Activated CD4-positive, CD25-positive, alpha-beta regulatory T cell treated with anti-CD3 and anti-CD28 coated beads, Interleukin-2, amount 50 U/mL, for 16 hours (primary cell): ENCODE results near the gene RRAGD.

ENCODE experiments used
- DNase-seq: peaks from one replicate; pipeline ENCODE4 v3.0.0-alpha.2; 2020; ENCODE audit warnings: low read depth, low spot score

The RRAGD gene, protein sequence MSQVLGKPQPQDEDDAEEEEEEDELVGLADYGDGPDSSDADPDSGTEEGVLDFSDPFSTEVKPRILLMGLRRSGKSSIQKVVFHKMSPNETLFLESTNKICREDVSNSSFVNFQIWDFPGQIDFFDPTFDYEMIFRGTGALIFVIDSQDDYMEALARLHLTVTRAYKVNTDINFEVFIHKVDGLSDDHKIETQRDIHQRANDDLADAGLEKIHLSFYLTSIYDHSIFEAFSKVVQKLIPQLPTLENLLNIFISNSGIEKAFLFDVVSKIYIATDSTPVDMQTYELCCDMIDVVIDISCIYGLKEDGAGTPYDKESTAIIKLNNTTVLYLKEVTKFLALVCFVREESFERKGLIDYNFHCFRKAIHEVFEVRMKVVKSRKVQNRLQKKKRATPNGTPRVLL

DNA sequence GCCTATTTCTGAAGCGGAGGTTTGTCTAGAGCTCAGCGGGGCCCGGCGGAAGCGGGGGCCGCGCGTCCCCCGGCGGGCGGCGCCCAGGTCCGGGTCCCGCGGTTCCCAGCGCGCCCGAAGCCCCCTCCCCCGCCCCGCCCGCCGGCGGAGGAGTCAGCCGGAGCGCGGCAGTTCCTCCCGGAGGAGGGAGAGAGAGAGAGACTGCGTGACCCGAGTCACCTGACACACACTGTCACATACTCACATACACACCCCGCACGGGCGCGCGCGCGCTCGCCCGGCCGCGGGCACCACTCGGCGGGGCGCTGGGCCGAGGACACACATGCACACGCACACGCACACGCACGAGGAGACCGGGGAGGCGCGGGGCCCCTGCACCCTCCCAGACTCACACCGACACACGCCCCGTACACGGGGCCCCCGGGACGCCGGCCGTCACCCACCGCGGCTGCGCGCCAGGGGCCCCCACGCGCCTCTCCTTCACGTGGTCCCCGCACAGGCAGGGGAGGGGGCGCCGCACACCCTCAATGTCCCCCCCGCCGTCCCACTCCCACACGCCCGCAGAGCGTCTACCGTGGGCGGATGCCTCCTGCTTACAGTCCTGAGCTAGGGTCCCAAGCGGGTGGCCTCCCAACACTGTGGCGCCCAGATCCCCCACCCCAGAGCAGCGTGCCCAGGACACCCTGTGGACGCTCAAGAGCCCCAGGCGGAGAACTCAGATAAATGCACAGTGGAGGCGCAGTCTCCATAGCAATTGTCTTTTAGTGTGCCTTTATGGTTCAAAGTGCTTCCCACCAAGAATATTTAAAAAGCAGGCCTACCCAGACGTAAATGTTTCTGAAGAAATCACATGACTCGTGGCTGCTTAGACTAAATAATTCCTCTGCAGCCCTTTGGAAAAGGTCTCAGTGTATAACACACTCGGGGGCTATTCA is at the start of gene RRAGD:
Gene RRAGD (minus strand): TSS at position 203 of the 935 bp plus-strand sequence. CDS start 280 bp downstream, outside the sequence.
- DNase-seq = peak; percentile 28

DNA sequence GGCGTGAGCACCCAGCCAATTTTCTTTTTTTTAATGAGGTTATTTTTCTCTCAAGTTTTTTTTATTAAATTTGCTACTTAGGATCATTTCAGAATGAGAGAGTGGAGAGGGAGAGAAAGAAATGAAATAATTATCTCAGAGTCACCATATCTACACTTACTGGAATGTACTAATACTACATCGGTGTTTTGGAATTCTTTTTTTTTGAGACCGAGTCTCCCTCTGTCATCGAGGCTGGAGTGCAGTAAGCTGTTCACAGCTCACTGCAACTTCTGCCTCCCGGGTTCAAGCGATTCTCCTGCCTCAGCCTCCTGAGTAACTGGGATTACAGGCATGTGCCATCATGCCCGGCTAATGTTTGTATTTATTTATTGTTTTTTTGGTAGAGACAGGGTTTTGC is 48.6 kb upstream of the RRAGD start:
- no peak for DNase-seq

DNA sequence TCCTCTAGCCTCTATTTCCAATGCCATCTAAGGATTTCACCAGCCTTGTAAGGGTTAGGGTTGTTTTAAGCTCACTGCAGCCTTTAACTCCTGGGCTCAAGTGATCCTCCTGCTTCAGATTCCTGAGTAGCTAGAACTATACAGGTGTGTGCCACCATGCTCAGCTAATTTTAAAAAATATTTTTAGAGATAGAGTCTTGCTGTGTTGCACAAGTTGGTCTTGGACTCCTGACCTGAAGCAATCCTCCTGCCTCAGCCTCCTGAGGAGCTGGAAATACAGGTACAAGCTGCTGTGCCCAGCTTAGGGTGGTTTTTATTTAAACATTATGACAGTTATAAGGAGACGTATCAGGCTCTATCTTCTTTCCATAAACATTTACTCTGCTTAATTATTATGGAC is 47.4 kb upstream of the RRAGD start:
- DNase-seq = no peak

DNA sequence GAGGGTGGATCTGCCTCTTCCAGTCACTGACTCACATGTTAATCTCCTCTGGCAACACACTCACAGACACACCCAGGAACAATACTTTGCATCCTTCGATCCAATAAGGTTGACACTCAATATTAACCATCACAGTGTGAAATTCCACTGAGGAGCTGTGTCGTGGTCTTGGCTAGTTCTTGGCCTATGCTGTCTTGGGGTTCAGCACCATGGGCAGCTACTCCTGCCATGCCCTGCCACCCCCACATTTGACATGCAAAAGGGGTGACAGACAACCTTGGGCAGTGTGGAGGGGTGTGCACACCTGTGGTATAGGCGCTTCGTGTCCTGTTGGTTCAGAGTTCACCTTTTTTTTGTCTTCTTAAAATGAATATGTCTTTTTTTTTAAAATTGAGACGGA is 46.6 kb upstream of the RRAGD start:
- no peak for DNase-seq

DNA sequence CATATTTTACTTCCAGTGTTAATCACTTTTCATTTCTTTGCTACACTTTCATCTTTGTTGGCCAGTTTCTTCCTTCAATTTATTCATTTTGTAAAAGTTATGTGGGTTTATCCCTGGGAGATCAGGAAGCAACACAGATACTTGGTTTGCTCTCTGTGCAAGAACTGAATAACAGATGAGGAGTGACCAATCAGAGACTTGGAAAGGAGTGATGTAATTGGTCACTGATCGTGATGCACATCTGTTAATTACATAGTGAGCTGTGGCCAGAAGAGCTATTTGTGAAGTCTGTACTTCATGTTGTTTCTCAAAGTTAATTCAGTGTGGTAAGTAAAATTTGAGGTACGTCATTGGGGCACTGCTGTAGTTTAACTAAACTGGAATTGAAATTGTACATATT is 42.2 kb upstream of the RRAGD start:
- DNase-seq = no peak

DNA sequence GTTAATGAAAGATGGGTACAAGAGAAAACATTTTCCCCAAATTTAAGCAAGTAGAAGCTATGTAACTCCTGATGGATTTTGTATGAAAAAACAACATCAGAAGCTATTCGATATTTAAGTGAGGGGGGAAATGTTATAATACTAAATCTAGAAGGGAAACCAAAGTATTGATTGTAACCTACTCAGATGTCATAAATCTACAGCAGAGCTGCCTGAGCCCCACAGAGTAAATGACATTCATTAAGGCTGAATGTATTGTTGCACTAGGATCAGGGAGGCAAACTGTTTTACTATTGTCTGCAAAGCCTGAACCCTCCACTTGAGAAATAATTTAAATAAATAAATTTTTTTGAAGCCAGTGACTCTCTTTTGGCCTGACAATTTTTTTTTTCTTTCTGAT is 40.2 kb upstream of the RRAGD start:
- DNase-seq = no peak

DNA sequence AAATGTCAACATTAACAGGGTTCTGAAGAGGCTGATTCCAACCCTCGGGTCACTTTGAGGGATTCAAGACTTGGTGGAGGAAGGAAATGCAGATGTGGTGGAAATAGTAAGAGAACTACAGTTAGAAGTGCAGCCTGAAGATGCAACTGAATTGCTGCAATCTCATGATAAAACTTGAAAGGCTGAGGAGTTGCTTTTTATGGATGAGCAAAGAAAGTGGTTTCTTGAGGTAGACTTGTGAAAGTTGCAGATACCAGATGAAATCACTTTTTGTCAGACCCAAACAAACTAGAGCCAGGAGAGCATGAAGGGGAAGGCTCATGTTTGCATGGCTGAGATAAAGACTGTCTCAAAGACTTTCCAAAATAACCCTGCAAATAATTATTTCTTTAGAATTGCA is 37.1 kb upstream of the RRAGD start:
- DNase-seq = no peak

DNA sequence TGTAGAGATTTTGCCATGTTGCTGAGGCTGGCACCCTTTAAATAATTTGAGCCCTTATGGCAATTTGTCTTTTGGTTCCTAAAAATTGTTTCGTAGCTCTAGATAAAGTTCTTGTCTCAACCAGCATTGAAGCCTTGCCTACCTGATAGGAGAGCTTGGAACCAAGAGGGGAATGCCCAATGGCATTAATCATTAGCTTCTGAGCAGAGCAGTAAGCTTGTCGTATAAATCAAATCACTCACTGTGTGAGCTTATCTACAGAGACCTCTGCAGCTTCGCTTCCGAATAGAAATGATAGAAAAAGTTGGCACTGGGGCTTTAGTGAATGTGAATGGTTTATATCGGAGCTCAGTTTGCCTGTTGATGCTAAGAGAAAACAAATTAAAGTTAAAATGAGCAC is 31.6 kb upstream of the RRAGD start:
- DNase-seq = no peak

DNA sequence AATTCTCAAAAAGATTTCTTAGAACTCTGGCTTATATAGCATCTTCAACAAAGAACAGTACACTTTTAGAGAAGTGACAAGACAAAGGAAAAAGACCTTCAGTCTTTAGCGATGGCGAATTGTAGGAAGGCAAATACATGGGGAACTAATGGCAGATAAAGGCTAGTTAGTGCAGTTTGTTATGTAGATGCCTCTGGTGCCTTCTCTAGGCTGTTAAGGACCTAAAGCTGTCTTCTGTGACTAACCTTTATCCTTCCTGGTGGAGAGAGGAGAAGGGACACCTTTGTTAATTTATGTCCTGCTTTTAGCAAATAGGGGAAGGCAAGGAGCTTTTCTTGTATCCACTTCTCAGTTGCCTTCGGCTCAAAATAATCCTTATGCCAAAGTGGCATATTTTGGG is 28.1 kb upstream of the RRAGD start:
- DNase-seq = no peak

DNA sequence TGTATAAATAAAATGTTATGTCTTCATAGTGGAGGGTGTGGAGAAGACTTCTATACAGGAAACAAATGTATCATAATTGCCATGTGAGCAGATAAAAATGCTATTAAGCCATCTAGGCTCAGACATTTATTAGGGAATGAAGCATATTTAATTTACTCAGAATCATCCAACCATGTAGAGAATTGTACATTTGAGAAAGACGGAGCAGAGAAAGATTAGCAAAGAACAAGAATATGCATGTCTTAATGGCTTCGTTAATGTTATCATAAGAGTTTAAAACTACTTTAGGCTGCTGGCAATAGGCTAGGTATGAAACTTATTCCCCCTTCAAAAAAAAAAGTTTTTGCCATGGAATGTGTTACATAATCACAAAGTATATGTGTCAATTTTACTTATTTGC is 26.9 kb upstream of the RRAGD start:
- DNase-seq = no peak

DNA sequence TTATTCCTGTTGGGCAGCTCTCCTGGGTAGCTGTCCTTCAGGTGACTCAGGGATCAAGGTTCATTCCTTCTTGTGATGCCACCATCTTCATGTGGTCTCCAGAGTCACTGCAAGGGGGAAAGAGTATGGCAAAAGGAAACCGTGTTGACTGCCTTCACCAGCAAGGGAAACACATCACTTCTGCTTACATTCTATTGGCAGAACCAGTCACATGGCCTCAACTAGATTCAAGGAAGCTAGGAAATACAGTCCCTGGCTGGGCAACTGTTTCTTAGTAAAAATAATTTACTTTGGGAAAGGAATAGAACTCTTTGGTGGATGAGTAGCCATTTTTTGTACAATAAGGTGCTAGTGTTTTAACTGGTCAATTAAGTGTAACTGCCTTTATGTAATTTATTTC is 26.2 kb upstream of the RRAGD start:
- no peak for DNase-seq

DNA sequence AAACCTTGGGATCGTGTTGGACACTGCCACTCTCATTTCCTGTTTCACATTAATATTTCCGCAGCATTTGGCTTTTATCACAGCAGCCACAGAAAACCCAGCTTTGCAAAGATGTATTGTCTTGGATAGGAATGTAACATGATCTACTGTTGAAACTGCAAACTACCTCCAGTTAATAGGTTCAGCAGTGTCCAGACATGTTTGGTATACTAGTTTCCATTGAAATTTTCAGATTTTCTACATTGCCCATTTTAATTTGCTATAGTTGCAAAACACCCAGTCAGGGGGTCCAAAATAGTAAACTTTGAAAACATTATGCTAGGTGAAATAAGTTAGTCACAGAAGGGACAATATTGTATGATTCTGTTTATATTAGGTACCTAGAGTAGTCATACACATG is 24.2 kb upstream of the RRAGD start:
- no peak for DNase-seq

DNA sequence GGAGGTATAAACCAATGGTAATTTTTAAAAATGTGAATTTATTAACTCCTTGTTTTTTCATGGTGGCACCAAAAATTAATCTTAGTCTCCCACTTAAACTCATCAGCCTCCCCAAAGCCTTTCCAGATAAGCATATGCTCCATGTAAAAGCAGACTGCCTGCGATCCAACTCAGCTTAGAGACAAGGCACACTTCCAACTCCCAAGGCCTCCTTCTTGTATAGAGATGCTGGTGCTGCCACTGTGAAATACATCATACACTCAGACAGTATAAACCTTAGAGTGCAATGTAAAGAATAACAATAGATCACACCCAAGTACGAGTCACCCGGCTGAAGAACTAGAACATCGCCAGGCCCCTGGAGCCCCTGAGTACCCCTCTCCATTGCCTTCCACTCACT is 22.9 kb upstream of the RRAGD start:
- DNase-seq = no peak

DNA sequence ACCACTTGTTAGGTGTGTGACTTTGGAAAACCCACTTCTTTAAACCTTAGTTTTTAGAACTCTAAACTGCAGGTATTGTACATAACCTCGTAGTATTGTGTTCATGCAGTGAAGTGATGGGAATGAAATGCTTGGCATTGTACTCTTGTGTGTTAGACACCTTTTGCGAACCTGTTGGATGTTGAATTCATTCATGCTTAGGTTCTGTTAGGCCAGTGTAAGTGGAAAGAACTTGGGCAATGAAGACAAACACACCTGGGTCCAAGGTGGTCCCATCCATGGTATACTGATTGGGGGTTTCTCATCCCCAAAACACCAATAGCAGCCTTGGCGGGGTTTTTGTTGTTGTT is 22.1 kb upstream of the RRAGD start:
- DNase-seq = no peak

DNA sequence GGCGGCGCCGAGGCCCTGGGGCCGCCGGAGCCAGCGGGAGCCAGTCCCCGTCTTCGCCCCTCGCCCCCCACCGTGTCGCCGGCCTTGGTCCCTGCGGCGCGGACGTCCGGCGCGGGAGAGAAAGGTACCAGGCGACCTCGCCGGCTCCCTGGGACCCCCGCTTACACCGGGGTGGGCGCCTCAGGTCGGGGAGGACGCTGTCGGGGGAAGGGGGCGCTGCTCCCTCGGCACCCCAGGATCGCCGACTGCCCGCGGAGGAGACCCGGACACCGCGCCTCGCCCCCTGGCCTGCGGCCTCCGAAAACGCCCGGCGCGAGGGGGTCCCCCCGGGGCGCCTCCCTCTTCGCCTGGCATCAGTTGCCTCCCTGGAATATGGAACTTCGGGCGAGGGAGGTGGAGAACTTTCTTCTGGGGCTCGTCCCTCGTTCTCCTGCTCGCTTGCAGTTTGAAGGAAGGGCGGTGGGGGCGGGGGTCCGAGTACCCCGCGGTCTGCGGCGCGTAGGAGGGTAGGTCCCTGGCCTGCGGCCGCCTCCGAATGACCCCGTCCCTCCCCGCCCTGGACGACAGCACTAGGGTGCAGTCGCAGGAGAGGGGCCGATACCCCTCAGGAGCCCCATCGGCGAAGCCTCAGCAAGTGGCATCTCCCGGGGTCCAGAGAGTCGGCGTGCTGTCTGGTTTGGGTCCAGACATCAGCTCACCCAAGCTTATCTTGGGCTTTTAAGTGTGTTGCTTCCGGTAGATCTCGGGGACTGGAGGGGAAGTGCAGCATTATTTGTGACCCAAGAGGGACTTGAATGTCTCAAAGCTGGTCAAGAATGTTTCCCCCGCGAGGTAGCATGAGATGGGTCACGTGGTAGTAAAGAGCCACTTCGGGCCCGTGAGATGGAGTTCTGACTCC is 21.4 kb upstream of the RRAGD start:
- DNase-seq = no peak

DNA sequence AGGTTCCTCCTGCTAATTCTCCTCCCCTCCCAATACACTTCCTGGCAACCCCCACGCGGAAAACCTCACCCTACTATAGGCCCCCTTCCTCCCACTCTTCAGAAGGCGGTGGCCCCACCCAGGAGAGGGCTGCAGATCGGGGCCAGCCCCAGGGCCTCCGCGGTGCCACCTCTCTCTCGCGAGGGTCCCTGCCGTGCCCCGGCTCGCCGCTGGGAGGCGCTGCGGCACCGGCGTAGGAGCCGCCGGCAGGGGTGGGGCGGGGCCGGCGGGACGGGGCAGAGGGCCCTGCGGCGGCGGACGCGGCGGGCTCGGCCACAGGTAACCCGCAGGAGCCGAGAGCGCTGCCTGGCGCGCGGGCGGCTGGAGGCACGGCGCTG is 20.8 kb upstream of the RRAGD start, which contains the start of gene ANKRD6:
Gene ANKRD6 (plus strand): TSS at position 278 of the 377 bp plus-strand sequence. CDS start 133,825 bp downstream, outside the sequence.
- peak; percentile 47 for DNase-seq

DNA sequence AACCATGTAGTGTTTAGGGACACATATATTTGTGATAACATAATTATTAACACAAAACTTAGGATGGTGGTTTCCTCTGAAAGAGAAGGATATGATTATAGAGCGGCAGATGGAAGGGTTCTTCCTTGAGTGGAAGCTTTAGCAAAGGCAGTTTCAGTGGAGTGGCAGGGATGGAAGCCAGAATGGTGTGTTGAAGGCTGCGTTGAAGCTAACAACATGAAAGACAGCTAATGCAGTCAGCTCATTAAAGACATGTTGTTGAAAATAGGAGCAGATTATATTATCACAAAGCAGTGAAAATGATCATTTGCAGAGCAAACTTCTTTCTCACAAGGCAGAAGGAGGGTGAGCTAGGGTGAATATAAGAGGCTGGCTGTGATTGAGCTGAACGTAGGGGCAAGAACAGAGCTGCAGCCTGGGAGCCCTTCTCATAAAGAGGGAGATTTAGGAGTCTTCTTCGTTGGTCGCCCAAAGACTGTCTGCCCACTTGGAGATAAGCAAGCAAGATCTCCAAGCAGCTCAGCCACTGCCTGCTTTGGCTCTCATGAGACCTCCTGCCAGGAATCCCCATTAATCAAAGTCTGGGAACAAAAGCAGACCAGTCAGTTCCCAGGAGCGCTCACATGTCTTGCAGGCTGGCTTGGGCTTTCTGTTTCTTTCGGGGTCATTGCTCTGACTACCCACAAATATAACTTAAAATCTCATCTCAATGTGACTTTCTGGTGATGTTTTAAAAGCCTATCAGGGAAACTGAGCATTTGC is 18.3 kb upstream of the RRAGD start:
- DNase-seq = no peak

DNA sequence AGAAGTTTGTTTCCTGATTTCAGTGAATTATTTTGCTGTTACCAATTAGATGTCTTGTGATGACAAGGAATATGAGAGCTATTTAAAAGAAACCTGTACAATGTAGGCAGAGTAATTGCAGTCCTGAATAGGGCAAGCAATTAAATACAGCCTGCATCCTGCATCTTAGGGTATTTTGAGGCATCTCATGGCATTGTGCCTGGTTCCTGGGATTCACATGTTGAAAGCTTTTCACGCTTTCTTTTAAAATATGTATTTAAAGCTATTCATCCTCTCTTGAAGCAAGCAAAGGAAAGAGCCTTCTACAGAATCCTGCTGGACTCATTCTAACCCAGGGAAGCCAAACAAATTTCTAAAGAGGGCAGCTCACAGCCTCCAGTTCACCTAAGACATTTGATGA is 4.7 kb upstream of the RRAGD start:
- DNase-seq = no peak

DNA sequence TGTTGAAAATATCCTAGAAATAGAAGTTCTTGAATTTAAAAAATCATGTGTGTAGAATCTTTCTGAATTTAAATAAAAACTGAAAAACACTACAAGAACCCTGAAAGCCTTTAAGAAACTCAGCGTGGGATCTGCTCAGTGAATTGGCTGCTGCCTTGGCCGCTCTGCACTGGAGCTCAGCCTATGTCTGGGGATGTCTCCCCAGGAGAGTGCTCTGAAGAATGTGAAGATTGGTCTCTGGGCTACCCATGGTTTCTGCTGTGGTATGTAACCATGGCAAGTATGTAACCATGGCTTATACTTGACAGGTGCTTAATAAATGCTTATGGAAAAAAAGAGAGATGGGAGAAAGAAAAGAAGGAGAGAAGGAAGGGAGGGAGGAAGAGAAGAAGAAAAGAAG is 3.1 kb upstream of the RRAGD start:
- no peak for DNase-seq

DNA sequence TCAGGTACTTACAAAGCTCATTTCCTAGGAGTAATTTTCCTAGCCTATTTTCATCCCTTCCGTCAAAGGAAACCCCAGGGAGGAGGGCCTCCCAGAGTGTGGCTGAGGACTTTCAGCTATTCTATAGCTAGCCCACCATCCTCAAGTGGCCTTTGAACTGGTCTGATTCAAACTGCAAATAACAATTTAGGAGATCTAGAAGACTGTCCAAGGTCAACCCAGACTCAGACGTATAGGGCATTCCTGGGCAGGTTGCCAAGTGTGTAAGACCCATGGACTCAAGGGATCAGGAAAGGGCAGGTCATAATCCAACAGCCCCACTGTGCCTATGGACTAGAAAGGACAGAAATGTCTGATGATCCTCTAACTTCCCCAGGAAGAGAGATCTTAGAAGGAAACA is 2.1 kb upstream of the RRAGD start:
- DNase-seq = no peak

DNA sequence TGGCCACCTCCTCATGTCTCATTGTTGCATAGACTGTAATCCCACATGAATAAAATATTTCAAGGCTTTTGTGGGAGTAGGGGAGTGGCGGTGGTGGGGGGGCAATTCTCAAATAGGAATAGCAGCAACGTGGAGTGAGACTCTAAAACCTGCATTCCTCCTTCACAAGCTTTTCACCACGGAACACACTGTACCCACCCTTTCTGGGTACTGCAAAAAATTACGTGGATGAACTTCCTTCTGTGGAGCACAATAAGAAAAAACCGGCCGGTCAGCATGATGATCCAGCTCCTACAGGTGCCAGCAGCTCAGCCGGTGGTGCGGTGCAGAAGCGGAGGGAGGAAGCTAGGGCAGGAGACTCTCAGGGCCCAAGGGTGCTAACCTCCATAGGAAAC is 930 bp upstream of the RRAGD start:
- no peak for DNase-seq
